A673 (cell line): ENCODE measurements around the gene PPP6R1. TPM values are rescaled to one million over a fixed set of nuclear protein-coding genes. Genes with fewer than 3 reads are reported as not detected.

ENCODE experiments used
- BruUV-seq: library from RNA; stranded (reverse); fragments of 400-500 nt; replicated peaks from 2 replicates; lab custom pipeline; 2021; lab: Mats Ljungman, UMichigan
- CTCF ChIA-PET: fragments of 300-600 bp; sonication (Branson Sonifier 250); formaldehyde crosslinking; loops from one replicate; lab custom pipeline; 2022; ENCODE audit warnings: antibody characterized with exemption; lab: Charles Lee
- POLR2A ChIA-PET: fragments of 300-600 bp; sonication (Branson Sonifier 250); formaldehyde crosslinking; loops from one replicate; lab custom pipeline; 2022; ENCODE audit warnings: antibody characterized with exemption; ENCODE audit not compliant: low non-redundant PET; lab: Charles Lee
- DNase-seq: peaks from one replicate; pipeline ENCODE4 v3.0.0-alpha.2; 2015; ENCODE audit warnings: low spot score
- H3K27ac ChIP-seq: fragments of 200-600 bp; sonication (generic); 2 replicates; pipeline ENCODE4 v1.5.1; 2016; ENCODE audit warnings: mixed run types, low read depth, mild to moderate bottlenecking, mixed read lengths, antibody characterized with exemption, low read length; ENCODE audit not compliant: poor library complexity, severe bottlenecking
- H3K27me3 ChIP-seq: fragments of 200-600 bp; sonication (generic); replicated peaks from 2 replicates; pipeline ENCODE4 v1.6.1; 2017; ENCODE audit warnings: mixed run types, low read depth, mild to moderate bottlenecking, mixed read lengths, antibody characterized with exemption, low read length; ENCODE audit not compliant: insufficient read depth, poor library complexity
- H3K36me3 ChIP-seq: fragments of 200-600 bp; sonication (generic); 2 replicates; pipeline ENCODE4 v1.6.1; 2016; ENCODE audit warnings: mixed run types, mild to moderate bottlenecking, mixed read lengths, antibody characterized with exemption, low read length; ENCODE audit not compliant: insufficient read depth, poor library complexity, severe bottlenecking
- H3K4me1 ChIP-seq: fragments of 200-600 bp; sonication (generic); 2 replicates; pipeline ENCODE4 v1.6.1; 2017; ENCODE audit warnings: mixed run types, mild to moderate bottlenecking, mixed read lengths, antibody characterized with exemption, low read length; ENCODE audit not compliant: insufficient read depth, poor library complexity, severe bottlenecking
- H3K4me3 ChIP-seq: fragments of 200-600 bp; sonication (generic); 2 replicates; pipeline ENCODE4 v1.5.1; 2016; ENCODE audit warnings: low read depth, mixed run types, mild to moderate bottlenecking, mixed read lengths, low read length; ENCODE audit not compliant: poor library complexity, severe bottlenecking
- H3K9me3 ChIP-seq: fragments of 200-600 bp; sonication (generic); 2 replicates; pipeline ENCODE4 v1.6.1; 2016; ENCODE audit warnings: mixed run types, low read depth, mild to moderate bottlenecking, mixed read lengths, antibody characterized with exemption, low read length; ENCODE audit not compliant: poor library complexity, severe bottlenecking
- EZH2 ChIP-seq: fragments of 200-600 bp; sonication (generic); IDR thresholded peaks from 2 replicates; pipeline ENCODE4 v1.6.1; 2017; ENCODE audit warnings: borderline replicate concordance, low read depth, mild to moderate bottlenecking, mixed read lengths, antibody characterized with exemption, low read length; ENCODE audit not compliant: poor library complexity, severe bottlenecking
- intact Hi-C: fragments of 100-400 bp; cut with micrococcal nuclease; formaldehyde crosslinking; loops from one replicate; pipeline ENCODE4 v1.10.0; 2022; ENCODE audit not compliant: unreplicated experiment
- total RNA-seq: library from RNA; stranded (reverse); gene quantifications from 2 replicates; pipeline ENCODE4 v1.2.3, GENCODE V29; 2021
- TF ChIP-seq, protein P1 (sequence below): fragments of 300-800, 200-600 bp; sonication (generic); conservative IDR thresholded peaks from 2 replicates; pipeline ENCODE4 v1.5.1; 2017; ENCODE audit warnings: low read depth, mild to moderate bottlenecking, antibody characterized with exemption, low read length, moderate library complexity, mixed read lengths

Gene PPP6R1
- total RNA-seq, 1 experiment from 2014 or later = 108 TPM

DNA sequence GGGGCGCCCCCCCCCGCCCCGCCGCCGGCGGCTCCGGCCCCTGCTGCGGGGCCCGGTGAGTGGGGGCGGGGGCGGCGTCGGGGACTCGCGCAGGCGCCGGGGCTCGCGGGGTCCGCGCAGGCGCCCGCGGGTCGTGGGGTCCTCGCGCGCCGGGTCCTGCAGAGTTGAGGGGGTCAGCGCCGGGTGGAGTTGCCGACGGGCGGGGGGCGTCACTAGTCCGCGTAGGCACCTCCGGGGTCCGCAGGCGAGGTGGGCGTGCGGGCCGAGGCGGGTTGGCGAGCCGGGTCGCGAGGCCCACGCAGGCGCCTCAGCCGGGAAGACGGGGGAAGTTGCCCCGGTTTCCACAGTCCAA lies 365 bp downstream of the PPP6R1 start:
- peak overlapping the region; percentile 98 for H3K4me3 ChIP-seq

GRCh38 chr19:55257461-55258420 lies 1.1 kb downstream of the PPP6R1 start:
- intact Hi-C loops = no loop called here
- H3K36me3 ChIP-seq = peaks cover 7% of the 10 kb centered on the region
- H3K27me3 ChIP-seq = no peaks in the 10 kb centered on the region
- H3K9me3 ChIP-seq = no peaks in the 10 kb centered on the region
- peak overlapping the region; percentile 93 for H3K27ac ChIP-seq
- no peak for DNase-seq
- POLR2A ChIA-PET = no interaction called here
- TF ChIP-seq EZH2 = no peak
- TF ChIP-seq, protein P1, sequence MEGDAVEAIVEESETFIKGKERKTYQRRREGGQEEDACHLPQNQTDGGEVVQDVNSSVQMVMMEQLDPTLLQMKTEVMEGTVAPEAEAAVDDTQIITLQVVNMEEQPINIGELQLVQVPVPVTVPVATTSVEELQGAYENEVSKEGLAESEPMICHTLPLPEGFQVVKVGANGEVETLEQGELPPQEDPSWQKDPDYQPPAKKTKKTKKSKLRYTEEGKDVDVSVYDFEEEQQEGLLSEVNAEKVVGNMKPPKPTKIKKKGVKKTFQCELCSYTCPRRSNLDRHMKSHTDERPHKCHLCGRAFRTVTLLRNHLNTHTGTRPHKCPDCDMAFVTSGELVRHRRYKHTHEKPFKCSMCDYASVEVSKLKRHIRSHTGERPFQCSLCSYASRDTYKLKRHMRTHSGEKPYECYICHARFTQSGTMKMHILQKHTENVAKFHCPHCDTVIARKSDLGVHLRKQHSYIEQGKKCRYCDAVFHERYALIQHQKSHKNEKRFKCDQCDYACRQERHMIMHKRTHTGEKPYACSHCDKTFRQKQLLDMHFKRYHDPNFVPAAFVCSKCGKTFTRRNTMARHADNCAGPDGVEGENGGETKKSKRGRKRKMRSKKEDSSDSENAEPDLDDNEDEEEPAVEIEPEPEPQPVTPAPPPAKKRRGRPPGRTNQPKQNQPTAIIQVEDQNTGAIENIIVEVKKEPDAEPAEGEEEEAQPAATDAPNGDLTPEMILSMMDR = no peak
- CTCF ChIA-PET = no interaction called here
- no TSS peak for BruUV-seq
- peaks cover 23% of the 10 kb centered on the region for H3K4me1 ChIP-seq
- H3K4me3 ChIP-seq = peak overlapping the region; percentile 98

More for the DNA sequence above, 365 bp downstream of the PPP6R1 start:
- no TSS peak for BruUV-seq
- CTCF ChIA-PET = no interaction called here
- TF ChIP-seq, protein P1 = no peak
- no peak for TF ChIP-seq EZH2
- H3K27ac ChIP-seq = peak overlapping the region; percentile 93
- intact Hi-C loops = no loop called here
- peaks cover 23% of the 10 kb centered on the region for H3K4me1 ChIP-seq
- DNase-seq = no peak
- H3K36me3 ChIP-seq = peaks cover 7% of the 10 kb centered on the region
- H3K9me3 ChIP-seq = no peaks in the 10 kb centered on the region
- POLR2A ChIA-PET = interaction anchor here (0.7 kb wide), 1 partner anchor 149 kb away, joined by 3 read pairs; the partner anchor contains the start of gene UBE2S
- H3K27me3 ChIP-seq = no peaks in the 10 kb centered on the region

DNA sequence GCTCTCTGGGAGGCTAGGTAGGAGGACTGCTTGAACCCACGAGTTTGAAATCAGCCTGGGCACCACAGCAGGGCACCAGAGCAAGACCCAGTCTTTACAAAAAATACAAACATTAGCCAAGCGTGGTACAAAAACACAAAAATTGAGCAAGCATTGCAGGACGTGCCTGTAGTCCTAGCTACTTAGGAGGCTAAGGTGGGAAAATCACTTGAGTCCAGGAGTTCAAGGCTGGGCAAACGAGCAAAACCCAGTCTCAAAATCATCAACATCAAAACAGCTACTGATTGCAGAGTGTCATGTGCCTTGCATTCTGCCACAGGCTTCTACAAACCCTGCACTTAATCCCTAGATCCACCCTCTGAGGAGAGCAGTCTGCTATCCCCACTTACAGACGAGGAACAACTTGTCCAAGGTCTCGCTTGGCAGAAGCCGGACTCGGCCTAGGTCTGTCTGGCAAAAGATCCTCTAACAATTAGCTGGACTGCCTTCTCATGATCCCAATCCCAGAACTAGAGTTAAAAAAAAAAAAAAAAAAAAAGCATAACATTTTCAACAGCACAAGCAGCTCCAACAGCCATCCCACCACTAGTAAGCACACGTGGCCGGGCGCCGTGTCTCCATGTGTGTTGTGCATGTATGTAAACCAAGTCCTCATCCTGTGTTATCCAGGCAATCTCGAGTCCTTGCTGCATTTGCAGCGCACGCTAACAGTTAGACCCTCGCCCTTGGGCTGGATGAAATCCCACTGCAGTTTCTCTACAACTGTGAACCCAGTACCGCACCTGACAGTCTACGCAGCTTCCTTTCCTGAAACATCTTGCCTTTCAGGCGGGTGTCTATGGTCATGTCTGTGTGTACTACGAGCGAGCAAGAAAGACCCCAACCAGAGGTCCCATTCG lies 2.0 kb downstream of the PPP6R1 start:
- Histone ChIP-seq H3K27me3 (no peaks in the 10 kb centered on the region), H3K4me1 (peaks cover 23% of the 10 kb centered on the region), H3K27ac (no peak overlapping the region), H3K36me3 (peaks cover 7% of the 10 kb centered on the region), H3K9me3 (no peaks in the 10 kb centered on the region), H3K4me3 (peak overlapping the region; percentile 98)
- ChIA-PET CTCF (interaction anchor here (0.6 kb wide), 1 partner anchor 16 kb away, joined by 4 read pairs; no protein-coding TSS in a partner anchor), POLR2A (no interaction called here)
- TF ChIP-seq, protein P1 = no peak
- TF ChIP-seq EZH2 = no peak
- TSS peak; percentile 38 for BruUV-seq
- no peak for DNase-seq
- intact Hi-C loops = no loop called here
